ENCODE measurements around the gene NDUFAF8. TPM values are rescaled to one million over a fixed set of nuclear protein-coding genes. Genes with fewer than 3 reads are reported as not detected.

Gene NDUFAF8
- total and polyA plus RNA-seq, 5 experiments from 2014 or later: 50.8 to 135 (median 85.2) TPM

DNA sequence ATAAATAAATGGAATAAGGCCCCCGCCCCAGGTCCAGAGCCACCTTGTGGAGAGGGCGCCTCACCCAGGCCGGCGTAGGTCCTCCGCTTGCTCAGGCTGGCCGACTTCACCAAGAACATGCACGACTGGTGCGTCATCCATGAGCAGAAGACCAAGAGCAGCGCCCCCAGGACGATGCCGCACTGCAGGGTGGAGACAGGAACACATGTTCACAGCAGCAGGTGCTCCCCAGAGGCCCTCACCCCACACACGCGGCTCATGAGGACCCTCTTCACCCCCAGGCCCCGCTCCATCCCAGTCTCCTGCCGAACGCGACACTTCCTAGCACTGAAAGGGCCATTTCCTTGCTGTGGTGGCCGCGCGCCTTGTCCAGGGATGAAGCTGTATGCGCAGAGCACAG lies 50.5 kb downstream of the NDUFAF8 start:
- Mint-ChIP-seq H3K4me3 (no peak overlapping the region), H3K27ac (no peak overlapping the region), H3K36me3 (peaks cover 0 to 33% (median 1%) of the 10 kb centered on the region in 3 donors), H3K9me3 (no peaks in the 10 kb centered on the region), H3K4me1 (peaks cover 21 to 77% (median 57%) of the 10 kb centered on the region in 4 donors), H3K27me3 (no peaks in the 10 kb centered on the region)
- POLR2A ChIA-PET: interaction anchor here (1.3 kb wide), 1 partner anchor 195 kb away, joined by 3 read pairs; no protein-coding TSS in a partner anchor
- DNase-seq (no peak), ATAC-seq (no peak)

DNA sequence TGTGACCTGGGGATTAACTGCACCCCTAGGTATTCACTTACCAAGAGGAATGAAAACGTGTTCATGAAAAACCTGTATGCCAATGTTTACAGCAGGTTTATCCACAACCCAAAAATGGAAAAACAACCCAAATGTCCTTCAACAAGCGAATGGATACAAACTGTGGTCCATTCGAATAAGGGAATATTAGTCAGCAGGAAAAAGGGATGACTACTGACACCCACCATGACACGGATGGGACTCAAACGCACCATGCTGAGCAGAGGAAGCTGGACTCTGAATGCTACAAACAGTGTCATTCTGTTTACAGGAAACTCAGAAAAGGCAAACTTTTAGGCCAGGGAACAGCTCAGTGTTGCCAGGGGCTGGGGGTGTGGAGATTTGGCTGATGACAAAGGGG lies 51.1 kb downstream of the NDUFAF8 start:
- DNase-seq: no peak
- Mint-ChIP-seq H3K27me3 (no peaks in the 10 kb centered on the region), H3K27ac (no peak overlapping the region), H3K36me3 (peaks cover 0 to 33% (median 1%) of the 10 kb centered on the region in 3 donors), H3K4me3 (no peak overlapping the region), H3K4me1 (peaks cover 20 to 73% (median 52%) of the 10 kb centered on the region in 4 donors), H3K9me3 (no peaks in the 10 kb centered on the region)
- ATAC-seq: no peak
- POLR2A ChIA-PET: interaction anchor here (1.3 kb wide), 1 partner anchor 195 kb away, joined by 3 read pairs; no protein-coding TSS in a partner anchor

Other genes with a start within 250 kb of the NDUFAF8 start
- 10 to 100 TPM; 40.1 to 47.6 TPM for gene CHMP6, start 247.5 kb upstream of the NDUFAF8 start, total RNA-seq
- gene CHMP6, start 247.5 kb upstream of the NDUFAF8 start, polyA plus RNA-seq: 10 to 100 TPM; 41.3 to 43.2 (median 41.6) TPM
- 10 to 100 TPM in 1 of 2 experiments, 1 to 10 TPM in 1; 7.4 to 11.7 TPM for gene BAIAP2, start 204.2 kb upstream of the NDUFAF8 start, total RNA-seq
- 1 to 10 TPM; 2.2 to 6.9 (median 2.6) TPM for gene BAIAP2, start 204.2 kb upstream of the NDUFAF8 start, polyA plus RNA-seq
- gene PVALEF, start 73.8 kb upstream of the NDUFAF8 start, total RNA-seq: not detected
- not detected for gene PVALEF, start 73.8 kb upstream of the NDUFAF8 start, polyA plus RNA-seq
- under 1 TPM in 1 of 2 experiments, not detected in 1; 0.42 TPM for gene AATK, start 73.1 kb upstream of the NDUFAF8 start, total RNA-seq
- gene AATK, start 73.1 kb upstream of the NDUFAF8 start, polyA plus RNA-seq: not detected
- 10 to 100 TPM; 10.3 to 12.0 TPM for gene CEP131, start 16.4 kb upstream of the NDUFAF8 start, total RNA-seq
- 1 to 10 TPM; 1.1 to 4.4 (median 4.2) TPM for gene CEP131, start 16.4 kb upstream of the NDUFAF8 start, polyA plus RNA-seq
- 100 to 1,000 TPM; 122 to 136 TPM for gene TEPSIN, start 263 bp upstream of the NDUFAF8 start, total RNA-seq
- 1 to 10 TPM; 2.7 to 2.8 (median 2.8) TPM for gene TEPSIN, start 263 bp upstream of the NDUFAF8 start, polyA plus RNA-seq
- gene SLC38A10, start 56.0 kb downstream of the NDUFAF8 start, total RNA-seq: 10 to 100 TPM; 59.3 to 60.9 TPM
- 10 to 100 TPM; 32.6 to 53.8 (median 39.7) TPM for gene SLC38A10, start 56.0 kb downstream of the NDUFAF8 start, polyA plus RNA-seq
- gene BAHCC1, start 156.1 kb downstream of the NDUFAF8 start, total RNA-seq: not detected
- gene BAHCC1, start 156.1 kb downstream of the NDUFAF8 start, polyA plus RNA-seq: not detected